HG03039 (cell line): ENCODE data around the gene PITPNM1.
"Not testable (repeated sequence)": the region's sequence is repeated elsewhere in the genome, so short reads cannot be mapped to it uniquely, and the experiment has no call there.

Source experiments
- ATAC-seq: cut with Tn5 transposase; IDR thresholded peaks from one replicate; pipeline ENCODE4 v1.9.1; 2021; ENCODE audit warnings: mild to moderate bottlenecking, moderate library complexity; ENCODE audit not compliant: unreplicated experiment

Gene PITPNM1

GRCh38 chr11:67523556-67524479 is 18.7 kb upstream of the PITPNM1 start:
- no peak for ATAC-seq

GRCh38 chr11:67522844-67523555 is 17.8 kb upstream of the PITPNM1 start, which contains the start of gene CABP2:
CABP2 (minus strand) TSS chr11:67523446; CDS start chr11:67523326, 120 bp downstream.
- ATAC-seq: no peak

- no peak for ATAC-seq
Measured at GRCh38 chr11:67522338-67522737, 17.2 kb upstream of the PITPNM1 start.

DNA sequence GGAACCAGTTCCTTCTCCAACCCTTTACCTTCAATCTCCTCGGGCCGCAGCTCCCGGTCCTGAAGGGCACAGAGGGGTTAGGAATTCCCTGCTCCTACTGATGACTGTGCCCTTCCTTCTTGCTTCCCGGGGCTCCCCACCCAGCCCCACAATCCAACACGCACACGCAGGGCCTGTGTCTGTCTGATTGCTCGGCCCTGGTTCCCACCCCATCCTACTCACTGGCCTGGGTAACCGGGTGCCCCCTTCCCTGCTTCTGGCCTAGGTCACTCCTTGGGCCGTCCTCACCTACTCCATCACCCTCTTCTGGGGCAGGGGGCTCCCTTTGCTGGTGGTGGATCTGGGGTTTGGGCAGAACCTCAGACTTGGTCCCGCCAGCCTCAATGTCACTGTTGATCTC is 16.8 kb upstream of the PITPNM1 start:
- ATAC-seq: no peak

DNA sequence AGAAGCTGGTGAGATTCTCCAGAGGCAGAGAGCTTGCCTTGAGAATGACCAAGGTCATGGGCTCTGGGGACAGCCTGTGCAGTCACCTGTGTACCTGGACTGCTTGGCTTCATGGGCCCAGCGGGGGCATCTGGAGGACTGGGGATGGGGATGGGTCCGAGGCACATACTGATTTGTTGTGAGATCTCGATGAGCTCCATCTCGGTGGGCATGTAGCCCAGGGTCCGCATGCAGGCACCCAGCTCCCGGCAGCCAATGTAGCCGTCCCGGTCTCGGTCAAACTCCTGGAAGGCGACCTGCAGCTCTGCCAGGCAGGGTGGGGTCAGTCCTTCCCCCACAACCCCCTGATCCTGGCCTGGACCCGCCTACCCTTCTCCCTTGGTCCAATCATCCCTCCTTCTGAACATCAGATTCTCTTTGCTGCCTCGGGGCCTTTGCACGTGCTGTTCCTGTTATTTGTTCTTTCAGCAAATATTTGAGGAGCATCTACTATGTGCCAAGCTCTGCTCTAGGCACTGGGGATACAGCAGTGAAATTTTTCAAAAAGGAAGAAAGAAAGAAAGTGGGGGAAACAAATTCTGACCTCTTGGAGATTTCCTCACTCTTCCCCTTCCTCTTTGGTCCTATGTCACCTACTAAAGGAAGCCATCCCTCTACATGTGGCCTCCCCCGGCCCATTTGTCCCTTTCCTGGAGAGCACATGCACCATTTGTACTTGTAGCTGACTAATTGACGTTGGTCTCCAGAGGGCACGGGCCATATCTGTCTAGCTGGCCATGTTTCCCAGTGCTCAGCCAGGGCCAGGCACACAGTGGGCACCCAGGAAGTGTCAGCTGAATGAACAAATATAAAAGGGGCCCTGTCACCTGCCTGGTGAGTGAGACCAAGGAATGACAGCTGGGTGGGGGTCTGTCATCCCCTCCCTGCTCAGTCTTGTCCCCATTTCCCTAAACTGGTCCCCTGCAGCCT is 16.0 kb upstream of the PITPNM1 start:
- no peak for ATAC-seq

DNA sequence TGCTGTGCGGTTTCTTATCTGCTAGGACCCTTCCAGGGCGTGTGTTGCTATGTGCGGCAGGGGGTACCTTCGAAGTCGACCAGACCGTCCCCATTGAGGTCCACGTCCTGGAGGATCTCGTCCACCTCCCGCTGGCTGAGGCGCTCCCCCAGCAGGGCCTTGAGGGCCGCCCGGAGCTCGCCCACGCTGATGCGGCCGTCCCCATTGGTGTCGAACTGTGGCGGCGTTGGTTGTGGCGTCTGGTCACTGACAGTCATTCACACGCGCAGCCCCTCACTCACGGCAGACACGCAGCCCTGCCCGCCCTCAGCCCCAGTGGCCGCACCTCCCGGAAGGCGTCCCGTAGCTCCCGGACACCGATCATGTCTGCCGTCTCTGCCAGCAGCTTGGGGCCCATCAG is 14.6 kb upstream of the PITPNM1 start:
- no peak for ATAC-seq

GRCh38 chr11:67517784-67518552 is 12.8 kb upstream of the PITPNM1 start:
- ATAC-seq: no peak

DNA sequence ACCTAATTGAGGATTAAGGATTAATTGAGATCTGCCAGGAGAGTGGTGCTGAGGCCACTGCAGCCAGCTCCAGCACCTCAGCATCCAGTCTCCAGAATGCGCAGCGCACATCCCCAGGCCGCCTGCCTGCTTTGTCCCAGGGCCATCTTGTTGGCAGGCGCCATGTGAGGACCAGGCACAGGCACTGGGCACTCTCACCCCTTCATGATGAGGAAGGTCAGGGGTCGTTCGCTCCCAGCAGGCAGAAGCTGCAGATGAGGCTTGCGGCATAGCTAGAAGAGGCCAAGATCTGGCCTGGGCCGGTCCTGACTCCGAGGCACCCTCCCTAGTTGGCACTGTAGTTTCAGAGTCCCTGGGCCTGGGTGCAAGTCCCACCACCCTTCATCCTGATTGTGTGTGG is 11.6 kb upstream of the PITPNM1 start:
- ATAC-seq: no peak

DNA sequence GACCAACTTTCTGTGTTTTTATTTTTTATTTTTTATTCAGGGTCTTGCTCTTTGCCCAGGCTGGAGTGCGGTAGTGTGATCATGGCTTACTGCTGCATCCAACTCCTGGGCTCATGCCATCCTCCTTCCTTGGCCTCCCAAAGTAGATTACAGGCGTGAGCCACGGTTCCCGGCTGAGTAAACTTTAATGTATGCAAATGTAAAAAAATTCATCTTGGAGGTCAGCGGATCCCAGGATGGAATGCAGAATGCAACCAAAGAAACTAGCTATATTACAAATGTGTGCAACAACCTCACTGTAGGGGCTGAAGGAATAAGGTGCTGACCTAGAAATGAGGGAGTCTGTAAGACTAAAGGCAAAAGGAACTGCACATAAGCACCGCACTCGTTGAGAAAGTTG is 9.0 kb upstream of the PITPNM1 start:
- no peak for ATAC-seq

GRCh38 chr11:67511558-67511957 is 6.4 kb upstream of the PITPNM1 start:
- not testable (repeated sequence) for ATAC-seq

DNA sequence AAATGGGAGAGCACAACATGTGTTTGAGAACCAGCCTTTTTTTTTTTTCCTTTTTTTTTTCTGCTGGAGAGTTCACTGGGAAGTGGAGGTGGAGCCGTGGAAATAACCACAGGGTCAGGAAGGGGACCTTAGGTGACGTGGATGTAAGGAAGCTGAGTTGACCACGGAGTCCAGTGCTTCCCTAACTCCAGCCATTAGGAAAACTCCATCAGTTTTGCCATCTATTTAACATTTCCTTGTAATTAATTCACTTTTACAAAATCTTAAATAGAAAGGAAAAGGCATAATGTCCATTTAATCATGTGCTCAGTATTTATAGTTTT is 4.8 kb upstream of the PITPNM1 start:
- ATAC-seq: no peak

DNA sequence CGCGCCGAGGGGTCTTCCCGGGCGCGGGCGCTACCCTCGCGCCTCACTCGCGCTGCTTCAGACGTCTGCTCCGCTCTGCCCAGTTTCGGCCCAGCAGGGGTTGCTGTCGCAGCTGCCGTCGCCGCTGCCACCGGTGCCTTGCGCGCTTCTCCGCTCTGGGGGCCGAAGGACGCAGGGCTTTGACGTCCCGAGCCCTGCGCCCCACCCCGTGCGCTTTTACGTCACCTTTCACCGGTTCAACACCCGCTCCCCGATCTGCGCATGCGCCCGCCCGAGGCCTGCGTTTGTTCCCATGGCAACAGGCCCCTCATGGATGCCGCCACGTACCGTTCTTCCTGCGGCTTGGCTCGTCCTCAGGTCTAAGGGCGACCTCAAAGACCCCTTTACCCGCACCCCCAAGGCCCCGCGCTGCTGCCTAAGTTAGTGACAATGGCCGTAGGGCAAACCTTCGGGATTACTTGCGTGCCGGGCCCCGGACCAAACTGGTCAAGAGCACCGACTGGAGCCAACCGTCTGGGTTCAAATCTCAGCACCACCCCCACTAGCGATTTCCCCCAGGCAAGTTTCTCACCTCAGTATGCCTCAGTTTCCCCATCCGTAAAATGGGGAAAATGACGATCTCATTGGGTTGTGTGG is 3.4 kb upstream of the PITPNM1 start:
- peak; percentile 35 for ATAC-seq

GRCh38 chr11:67507864-67508485 is 2.8 kb upstream of the PITPNM1 start, which contains the start of gene CDK2AP2:
CDK2AP2 (minus strand) TSS chr11:67508162; CDS start chr11:67508082, 80 bp downstream.
- ATAC-seq: peak; percentile 69

DNA sequence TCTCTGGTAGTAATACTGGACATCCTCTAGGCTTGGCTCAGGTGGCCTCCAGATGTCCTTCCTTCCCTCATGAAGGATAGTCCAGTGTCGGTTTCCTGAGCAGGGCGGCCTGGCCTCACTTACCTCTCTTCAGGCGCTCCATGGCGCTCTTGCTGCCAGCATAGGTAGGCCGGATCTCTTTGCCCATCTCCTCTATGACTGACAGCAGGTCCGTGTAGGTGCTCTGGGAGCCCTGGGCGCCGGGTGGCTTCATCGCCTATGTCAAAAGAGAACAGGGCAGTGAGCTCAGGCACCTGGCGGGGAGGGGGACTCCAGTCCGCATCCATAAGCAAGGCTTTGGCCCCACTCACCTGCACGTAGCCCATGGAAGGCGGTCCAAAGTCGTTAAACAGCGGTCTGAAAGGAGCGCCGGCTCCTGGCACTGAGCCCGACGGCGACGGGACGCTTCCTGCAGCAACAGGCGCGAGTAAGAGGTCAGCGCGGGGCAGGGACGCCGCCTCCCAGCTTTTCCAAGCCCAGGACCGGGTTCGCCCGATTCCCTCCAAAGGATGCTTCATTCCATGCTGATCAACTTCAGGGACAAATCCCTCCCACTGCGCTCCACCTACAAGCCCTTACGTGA is 2.2 kb upstream of the PITPNM1 start:
- no peak for ATAC-seq

- no peak for ATAC-seq
Measured at GRCh38 chr11:67506426-67507051, 1.4 kb upstream of the PITPNM1 start.

GRCh38 chr11:67505605-67506396 is 638 bp upstream of the PITPNM1 start:
- no peak for ATAC-seq
